GM18951 (cell line): ENCODE results near the gene HMGN3.

Experiments
- POLR2A ChIP-seq: IDR thresholded peaks from 4 replicates; pipeline ENCODE4 v1.6.1; 2011; ENCODE audit warnings: mild to moderate bottlenecking; ENCODE audit not compliant: insufficient read length, insufficient read depth; ENCODE audit errors: extremely low read depth
- in situ Hi-C: fragments of 300-500 bp; cut with MboI; formaldehyde crosslinking; loops from one replicate; pipeline ENCODE4 v1.12.0; 2022; ENCODE audit warnings: low sequenced_read_pairs, mixed read lengths, inconsistent platforms; ENCODE audit not compliant: unreplicated experiment

Gene HMGN3

DNA sequence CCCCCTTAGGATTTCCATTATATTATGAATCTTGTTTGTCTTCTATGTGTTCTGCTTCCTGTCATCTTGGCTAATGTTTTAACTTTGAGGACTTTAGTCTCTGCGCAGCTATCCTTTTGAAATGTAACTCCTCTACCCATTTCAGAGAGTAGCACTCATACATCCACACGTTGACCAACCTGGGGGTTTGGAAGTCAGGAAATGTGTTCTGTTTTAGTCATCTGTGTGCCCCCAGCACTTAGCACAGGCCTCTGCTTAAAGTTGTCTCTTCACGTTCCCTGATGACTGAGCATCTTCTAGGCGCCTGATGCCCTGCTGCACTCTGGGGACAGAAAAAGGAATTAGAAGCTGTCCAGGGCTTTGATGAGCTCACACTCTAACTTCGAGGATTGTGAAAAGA, 47.9 kb downstream of the HMGN3 start:
- no peak for TF ChIP-seq POLR2A
- in situ Hi-C loops = no loop called here

- in situ Hi-C loops = no loop called here
Measured at GRCh38 chr6:79184641-79185040, 49.8 kb downstream of the HMGN3 start.

DNA sequence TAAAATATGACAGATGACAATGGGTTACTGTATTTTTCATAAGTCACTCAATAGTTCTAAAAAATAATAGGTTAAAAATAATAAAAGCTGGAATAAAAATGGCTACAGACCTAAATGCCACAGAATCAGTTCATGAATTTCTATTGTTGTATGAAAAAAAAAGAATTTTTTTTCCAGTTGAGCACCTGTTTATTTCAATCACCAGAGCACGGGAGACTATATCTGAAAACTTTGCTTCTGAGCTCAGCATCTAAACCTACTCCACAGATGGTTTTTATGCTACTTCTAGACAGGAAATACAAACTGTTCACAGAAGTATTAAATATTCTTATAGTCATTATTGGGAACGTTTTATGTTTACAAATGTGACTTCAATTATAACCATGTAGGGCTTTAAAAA, 50.4 kb downstream of the HMGN3 start:
- in situ Hi-C loops = no loop called here
- TF ChIP-seq POLR2A = no peak

More at GRCh38 chr6:79184641-79185040, 49.8 kb downstream of the HMGN3 start:
- TF ChIP-seq POLR2A = no peak

DNA sequence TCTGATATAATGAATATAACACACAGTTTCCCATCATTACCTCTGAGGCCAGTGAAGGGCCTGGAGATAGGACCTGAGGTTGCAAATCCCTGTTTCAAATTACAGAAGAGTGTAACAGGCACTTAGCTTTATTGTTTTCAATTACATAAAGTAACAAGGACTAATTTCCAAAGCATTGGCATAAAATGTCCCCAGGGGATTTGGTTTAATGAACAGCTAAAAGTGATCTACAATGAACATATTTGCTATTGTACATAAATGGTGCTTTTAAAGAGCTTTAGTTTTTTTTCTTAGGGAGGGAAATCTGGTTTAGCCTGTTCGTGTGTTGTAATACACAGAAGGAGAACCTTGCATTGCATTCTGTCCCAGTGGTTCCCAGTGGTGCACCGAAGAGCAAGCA, 54.4 kb downstream of the HMGN3 start:
- in situ Hi-C loops = no loop called here
- no peak for TF ChIP-seq POLR2A

GRCh38 chr6:79173378-79173777, 61.1 kb downstream of the HMGN3 start:
- no peak for TF ChIP-seq POLR2A
- in situ Hi-C loops = no loop called here

DNA sequence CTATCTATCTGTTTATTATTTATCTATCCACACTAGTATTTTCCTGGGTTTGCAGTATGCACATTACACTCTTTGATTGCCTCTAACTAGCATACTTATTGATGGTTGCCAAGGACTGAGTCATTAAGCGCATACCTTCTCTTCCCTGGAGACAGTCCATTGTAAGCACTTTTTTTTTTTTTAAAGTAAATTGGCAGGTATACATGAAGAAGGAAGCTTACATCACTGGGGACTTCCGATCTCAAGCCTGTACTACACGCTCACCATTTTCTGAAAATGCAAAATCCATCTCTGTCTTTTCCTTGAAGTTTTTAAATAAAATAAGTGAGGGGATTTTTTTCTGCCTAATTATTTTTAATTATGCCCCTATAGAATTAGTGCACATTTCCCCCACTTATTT, 63.5 kb downstream of the HMGN3 start:
- in situ Hi-C loops = no loop called here
- TF ChIP-seq POLR2A = no peak

GRCh38 chr6:79170431-79170830, 64.1 kb downstream of the HMGN3 start:
- in situ Hi-C loops = no loop called here
- no peak for TF ChIP-seq POLR2A

DNA sequence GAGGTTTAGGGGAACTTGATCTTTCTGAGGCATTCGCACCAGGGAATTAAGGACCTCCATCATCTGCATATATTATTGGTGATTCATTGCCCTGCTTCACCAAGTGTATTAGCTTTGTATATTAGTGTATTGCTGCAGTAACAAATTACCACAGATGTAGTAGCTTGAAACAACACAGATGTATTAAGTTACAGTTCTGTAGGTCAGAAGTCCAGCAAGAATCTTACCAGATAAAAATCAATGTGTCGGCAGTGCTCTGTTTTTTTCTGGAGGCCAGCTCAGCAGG, 65.8 kb downstream of the HMGN3 start:
- in situ Hi-C loops = no loop called here
- no peak for TF ChIP-seq POLR2A

DNA sequence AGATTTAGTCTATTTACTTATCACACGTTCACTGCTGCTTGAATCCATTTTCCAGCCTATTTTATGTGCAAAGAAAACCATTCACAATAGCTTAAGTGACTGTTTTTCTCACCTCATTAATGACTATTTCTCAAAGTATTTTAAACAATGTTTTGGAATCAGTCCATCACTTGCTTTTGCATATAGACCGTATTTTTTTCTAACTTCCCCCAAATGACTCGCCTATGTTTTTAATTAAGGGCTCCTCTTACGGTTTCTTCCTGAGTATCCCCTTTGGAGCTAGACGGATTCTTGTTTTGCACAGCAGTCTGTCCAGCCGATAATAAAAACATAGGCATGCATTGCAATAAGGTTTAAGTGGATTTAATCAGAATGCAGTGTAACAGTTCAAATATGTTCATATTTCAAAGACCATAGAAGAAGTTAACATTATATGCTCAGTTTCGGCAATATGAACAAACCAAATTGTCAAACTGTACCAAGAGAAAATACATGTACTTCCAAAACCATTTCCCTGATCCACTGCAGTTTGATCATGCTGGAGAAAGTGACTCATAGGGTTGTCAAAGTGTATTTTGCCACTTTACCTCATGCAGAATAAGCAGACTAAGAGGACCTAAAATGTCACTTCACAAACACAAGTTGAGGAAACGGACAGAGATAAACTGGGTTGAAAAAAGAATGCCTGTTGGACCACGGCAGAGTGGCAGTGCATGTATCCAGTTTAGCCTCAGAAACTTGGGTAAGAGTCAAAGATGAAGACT, 66.4 kb downstream of the HMGN3 start:
- in situ Hi-C loops = no loop called here
- TF ChIP-seq POLR2A = no peak

GRCh38 chr6:79159846-79160245, 74.6 kb downstream of the HMGN3 start:
- TF ChIP-seq POLR2A = no peak
- in situ Hi-C loops = no loop called here

- in situ Hi-C loops = no loop called here
- TF ChIP-seq POLR2A = no peak
Measured at GRCh38 chr6:79158856-79159516, 75.5 kb downstream of the HMGN3 start.

DNA sequence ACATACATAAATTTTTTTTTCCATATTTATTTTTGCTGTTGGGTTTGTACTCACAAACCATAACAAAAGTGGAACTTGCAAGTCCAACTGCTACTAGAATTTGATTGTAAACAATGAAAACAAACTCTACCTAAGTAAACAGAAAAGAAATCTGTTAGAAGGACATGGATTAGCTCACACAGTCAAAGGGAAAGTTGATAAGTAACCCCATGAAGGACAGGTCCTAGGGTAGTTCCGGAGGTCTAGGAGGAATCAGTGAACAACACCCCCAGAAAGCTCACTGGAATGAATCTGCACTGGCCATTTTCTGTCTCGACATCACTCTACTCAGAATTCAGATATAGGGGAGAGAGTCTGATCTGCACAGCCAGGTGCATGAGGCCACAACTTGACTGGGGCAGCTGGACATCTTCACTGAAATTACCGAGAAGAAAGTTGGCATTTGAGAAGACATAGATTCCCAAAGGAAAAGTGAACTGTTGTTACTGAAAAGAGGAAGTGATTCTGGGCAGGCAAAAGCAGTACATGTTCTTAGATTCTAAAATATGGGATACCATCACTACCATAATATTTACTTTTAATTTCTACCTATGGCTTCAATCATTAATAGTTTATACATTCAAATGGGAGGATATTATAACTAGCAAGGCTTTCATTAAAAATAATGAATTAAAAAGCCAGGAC, 76.4 kb downstream of the HMGN3 start:
- TF ChIP-seq POLR2A = no peak
- in situ Hi-C loops = no loop called here

- no peak for TF ChIP-seq POLR2A
- in situ Hi-C loops = no loop called here
Measured at GRCh38 chr6:79152269-79152737, 82.2 kb downstream of the HMGN3 start.
